RWPE2 (cell line): ENCODE results near the gene APBB1.

Source experiments
- ATAC-seq: fragments of 200-7000 bp; cut with Tn5 transposase; 3 replicates; pipeline ENCODE4 v1.9.1; 2021; ENCODE audit warnings: low read depth
- DNase-seq: peaks from one replicate; pipeline ENCODE4 v3.0.0-alpha.2; 2020; ENCODE audit warnings: low spot score
- H3K27ac ChIP-seq: fragments of 450-650 bp; 2 replicates; pipeline ENCODE4 v1.5.1; 2017; ENCODE audit warnings: mild to moderate bottlenecking; ENCODE audit not compliant: poor library complexity, severe bottlenecking
- H3K27me3 ChIP-seq: fragments of 250-450 bp; sonication (Bioruptor Pico); 2 replicates; pipeline ENCODE4 v1.5.1; 2021; ENCODE audit warnings: mild to moderate bottlenecking, moderate library complexity; ENCODE audit not compliant: insufficient read depth, poor library complexity, severe bottlenecking
- H3K36me3 ChIP-seq: fragments of 250-450 bp; sonication (Bioruptor Pico); 2 replicates; pipeline ENCODE4 v1.5.1; 2020; ENCODE audit warnings: low read depth, mild to moderate bottlenecking, moderate library complexity
- H3K4me1 ChIP-seq: fragments of 250-450 bp; sonication (Bioruptor Pico); 2 replicates; pipeline ENCODE4 v1.5.1; 2021; ENCODE audit warnings: mild to moderate bottlenecking, moderate library complexity; ENCODE audit not compliant: insufficient read depth, poor library complexity, severe bottlenecking
- H3K4me3 ChIP-seq: fragments of 250-450 bp; sonication (Bioruptor Pico); 2 replicates; pipeline ENCODE4 v1.5.1; 2021; ENCODE audit warnings: mild to moderate bottlenecking, moderate library complexity; ENCODE audit not compliant: severe bottlenecking
- H3K9me3 ChIP-seq: fragments of 250-450 bp; sonication (Bioruptor Pico); 2 replicates; pipeline ENCODE4 v1.5.1; 2021; ENCODE audit warnings: mild to moderate bottlenecking, moderate library complexity; ENCODE audit not compliant: severe bottlenecking
- CTCF ChIP-seq: fragments of 450-650 bp; IDR thresholded peaks from one replicate; pipeline ENCODE4 v1.5.1; 2017; ENCODE audit warnings: mild to moderate bottlenecking, moderate library complexity; ENCODE audit not compliant: poor library complexity, severe bottlenecking

APBB1 gene

GRCh38 chr11:6404342-6405051 lies 14.4 kb downstream of the APBB1 start:
- peak; percentile 49; the same call in 1 of the 3 replicates for ATAC-seq
- H3K4me3 ChIP-seq, result no peak overlapping the region
- no peak for DNase-seq
- H3K4me1 ChIP-seq, result no peaks in the 10 kb centered on the region
- no peaks in the 10 kb centered on the region for H3K9me3 ChIP-seq
- H3K27ac ChIP-seq, result no peak overlapping the region
- H3K36me3 ChIP-seq, result no peaks in the 10 kb centered on the region
- no peak for TF ChIP-seq CTCF
- H3K27me3 ChIP-seq, result no peaks in the 10 kb centered on the region

- H3K36me3 ChIP-seq, result no peaks in the 10 kb centered on the region
- H3K9me3 ChIP-seq, result no peaks in the 10 kb centered on the region
- DNase-seq (no peak), ATAC-seq (no peak)
- H3K27me3 ChIP-seq, result no peaks in the 10 kb centered on the region
- no peak for TF ChIP-seq CTCF
- H3K4me3 ChIP-seq, result no peak overlapping the region
- H3K27ac ChIP-seq, result no peak overlapping the region
- H3K4me1 ChIP-seq, result no peaks in the 10 kb centered on the region
These were observed 15.4 kb downstream of the APBB1 start for GRCh38 chr11:6403539-6403938.

DNA sequence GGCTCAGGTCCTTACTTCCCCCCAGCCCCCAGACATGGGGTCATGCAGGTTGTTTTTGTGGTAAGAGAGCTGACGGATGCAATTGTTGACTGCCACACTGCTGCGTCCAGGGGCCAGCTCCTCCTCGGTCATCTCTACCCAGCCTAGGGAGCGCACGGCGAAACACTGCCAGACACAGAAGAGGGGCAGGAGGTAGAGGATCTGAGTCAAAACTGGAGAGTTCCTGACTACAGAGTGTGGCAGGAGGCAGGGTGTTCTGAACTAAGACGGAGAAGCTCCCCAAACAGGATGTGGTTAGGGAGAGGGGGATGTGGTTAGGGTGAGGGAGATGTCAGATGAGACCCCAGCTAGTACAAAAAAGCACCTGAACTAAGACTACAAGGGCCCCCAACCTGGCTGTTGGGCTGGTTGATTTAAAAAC lies 16.3 kb downstream of the APBB1 start:
- TF ChIP-seq CTCF, result no peak
- DNase-seq (no peak), ATAC-seq (peak; percentile 20; the same call in 1 of the 3 replicates)
- Histone ChIP-seq H3K4me1 (no peaks in the 10 kb centered on the region), H3K36me3 (no peaks in the 10 kb centered on the region), H3K4me3 (no peak overlapping the region), H3K27me3 (no peaks in the 10 kb centered on the region), H3K27ac (no peak overlapping the region), H3K9me3 (no peaks in the 10 kb centered on the region)

- H3K27ac ChIP-seq, result no peak overlapping the region
These were observed 16.8 kb downstream of the APBB1 start for GRCh38 chr11:6402061-6402470.

More at GRCh38 chr11:6402061-6402470, 16.8 kb downstream of the APBB1 start:
- ATAC-seq (no peak), DNase-seq (no peak)
- H3K36me3 ChIP-seq, result no peaks in the 10 kb centered on the region
- H3K27me3 ChIP-seq, result no peaks in the 10 kb centered on the region
- TF ChIP-seq CTCF, result no peak
- H3K4me3 ChIP-seq, result no peak overlapping the region
- H3K4me1 ChIP-seq, result no peaks in the 10 kb centered on the region
- H3K9me3 ChIP-seq, result no peaks in the 10 kb centered on the region
